ENCODE data around the gene ELOVL7. TPM values are rescaled to one million over a fixed set of nuclear protein-coding genes. Genes with fewer than 3 reads are reported as not detected.

Gene ELOVL7
- total and polyA plus RNA-seq, 2 donors (not counting 3 experiments of a cell fraction or from before 2014, with no cell fraction given): 0.01 to 0.09 TPM

- no TSS peak for BruUV-seq (replicated peaks)
- no peak overlapping the region for H3K27ac ChIP-seq (ENCODE audit: insufficient read depth, low read depth, low read length)
- TF ChIP-seq POLR2A (IDR thresholded peaks at IDR 0.05; ENCODE audit: low read depth, low read length): no peak
- TF ChIP-seq FOS (IDR thresholded peaks at IDR 0.05; ENCODE audit: borderline replicate concordance, insufficient read depth, low read length): no peak
- TF ChIP-seq, protein P1, sequence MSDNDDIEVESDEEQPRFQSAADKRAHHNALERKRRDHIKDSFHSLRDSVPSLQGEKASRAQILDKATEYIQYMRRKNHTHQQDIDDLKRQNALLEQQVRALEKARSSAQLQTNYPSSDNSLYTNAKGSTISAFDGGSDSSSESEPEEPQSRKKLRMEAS (IDR thresholded peaks at IDR 0.05; ENCODE audit: insufficient read depth, insufficient read length): no peak
- no peak for TF ChIP-seq EZH2 (IDR thresholded peaks at IDR 0.05; ENCODE audit: borderline replicate concordance, low read depth, low read length, severe bottlenecking)
- no peak for TF ChIP-seq GATA2 (IDR thresholded peaks at IDR 0.05; ENCODE audit: insufficient read depth, insufficient read length, low read depth, low read length)
- no peak for TF ChIP-seq MYC (IDR thresholded peaks at IDR 0.05; ENCODE audit: low read depth, low read length)
- no peak for TF ChIP-seq POLR2AphosphoS5 (IDR thresholded peaks at IDR 0.05; ENCODE audit: insufficient read depth, low read depth, low read length)
- TF ChIP-seq, protein P2, sequence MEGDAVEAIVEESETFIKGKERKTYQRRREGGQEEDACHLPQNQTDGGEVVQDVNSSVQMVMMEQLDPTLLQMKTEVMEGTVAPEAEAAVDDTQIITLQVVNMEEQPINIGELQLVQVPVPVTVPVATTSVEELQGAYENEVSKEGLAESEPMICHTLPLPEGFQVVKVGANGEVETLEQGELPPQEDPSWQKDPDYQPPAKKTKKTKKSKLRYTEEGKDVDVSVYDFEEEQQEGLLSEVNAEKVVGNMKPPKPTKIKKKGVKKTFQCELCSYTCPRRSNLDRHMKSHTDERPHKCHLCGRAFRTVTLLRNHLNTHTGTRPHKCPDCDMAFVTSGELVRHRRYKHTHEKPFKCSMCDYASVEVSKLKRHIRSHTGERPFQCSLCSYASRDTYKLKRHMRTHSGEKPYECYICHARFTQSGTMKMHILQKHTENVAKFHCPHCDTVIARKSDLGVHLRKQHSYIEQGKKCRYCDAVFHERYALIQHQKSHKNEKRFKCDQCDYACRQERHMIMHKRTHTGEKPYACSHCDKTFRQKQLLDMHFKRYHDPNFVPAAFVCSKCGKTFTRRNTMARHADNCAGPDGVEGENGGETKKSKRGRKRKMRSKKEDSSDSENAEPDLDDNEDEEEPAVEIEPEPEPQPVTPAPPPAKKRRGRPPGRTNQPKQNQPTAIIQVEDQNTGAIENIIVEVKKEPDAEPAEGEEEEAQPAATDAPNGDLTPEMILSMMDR (IDR thresholded peaks at IDR 0.05; ENCODE audit: extremely low read depth in 1 of 2, insufficient read depth in 1 of 2, low read depth in 1 of 2, low read length in 2 of 2): no peak
- no peak for TF ChIP-seq JUN (IDR thresholded peaks at IDR 0.05; ENCODE audit: borderline replicate concordance, insufficient read depth, insufficient read length, low read depth)
- no peaks in the 10 kb centered on the region for H3K4me1 ChIP-seq (ENCODE audit: control insufficient read depth, extremely low read depth, insufficient read depth, low read length)
- no peak overlapping the region for H3K4me3 ChIP-seq (replicated peaks in 1 of 3; ENCODE audit: insufficient read depth in 1 of 3, low read depth in 1 of 3, low read length in 3 of 3)
- H3K36me3 ChIP-seq (ENCODE audit: control insufficient read depth in 2 of 2, extremely low read depth in 1 of 2, insufficient read depth in 2 of 2, low read length in 2 of 2): no peaks in the 10 kb centered on the region
- no peaks in the 10 kb centered on the region for H3K9me1 ChIP-seq (replicated peaks; ENCODE audit: control insufficient read depth, extremely low read depth, insufficient read depth, low read length)
- intact Hi-C loops (cut with micrococcal nuclease): no loop called here
- CTCF ChIA-PET: no interaction called here
- dilution Hi-C loops (cut with MboI; ENCODE audit: extremely low pct_ligation_motif_present, low sequenced_read_pairs): no loop called here
- DNase-seq (ENCODE audit: low read depth, low spot score) (no peak), FAIRE-seq (no peak)
- no peaks in the 10 kb centered on the region for H3K27me3 ChIP-seq (ENCODE audit: control insufficient read depth in 2 of 2, insufficient read depth in 2 of 2, low read length in 2 of 2)
- H3K4me2 ChIP-seq (ENCODE audit: insufficient read depth, low read length): no peak overlapping the region
- no peaks in the 10 kb centered on the region for H3K9me3 ChIP-seq (replicated peaks; ENCODE audit: control insufficient read depth, insufficient read depth, low read length)
- no peaks in the 10 kb centered on the region for H4K20me1 ChIP-seq (replicated peaks; ENCODE audit: control insufficient read depth, extremely low read depth, insufficient read depth, low read length)
- POLR2A ChIA-PET: no interaction called here
- H2AFZ ChIP-seq (ENCODE audit: low read depth, low read length): no peak overlapping the region
- H3K79me2 ChIP-seq (ENCODE audit: control insufficient read depth, insufficient read depth, low read length): no peaks in the 10 kb centered on the region
- H3K9ac ChIP-seq (replicated peaks; ENCODE audit: extremely low read depth, insufficient read depth, low read length): no peak overlapping the region
Measured at GRCh38 chr5:60887746-60888145, 43.7 kb upstream of the ELOVL7 start.
